IPS DF 4.7 (cell line): ENCODE results near the gene PGPEP1.
"Not testable (repeated sequence)": the region's sequence is repeated elsewhere in the genome, so short reads cannot be mapped to it uniquely, and the experiment has no call there.

ENCODE experiments used
- DNase-seq: peaks from one replicate; pipeline ENCODE4 v3.0.0-alpha.2; 2013; ENCODE audit warnings: low spot score; ENCODE audit errors: extremely low read depth

The PGPEP1 gene

DNA sequence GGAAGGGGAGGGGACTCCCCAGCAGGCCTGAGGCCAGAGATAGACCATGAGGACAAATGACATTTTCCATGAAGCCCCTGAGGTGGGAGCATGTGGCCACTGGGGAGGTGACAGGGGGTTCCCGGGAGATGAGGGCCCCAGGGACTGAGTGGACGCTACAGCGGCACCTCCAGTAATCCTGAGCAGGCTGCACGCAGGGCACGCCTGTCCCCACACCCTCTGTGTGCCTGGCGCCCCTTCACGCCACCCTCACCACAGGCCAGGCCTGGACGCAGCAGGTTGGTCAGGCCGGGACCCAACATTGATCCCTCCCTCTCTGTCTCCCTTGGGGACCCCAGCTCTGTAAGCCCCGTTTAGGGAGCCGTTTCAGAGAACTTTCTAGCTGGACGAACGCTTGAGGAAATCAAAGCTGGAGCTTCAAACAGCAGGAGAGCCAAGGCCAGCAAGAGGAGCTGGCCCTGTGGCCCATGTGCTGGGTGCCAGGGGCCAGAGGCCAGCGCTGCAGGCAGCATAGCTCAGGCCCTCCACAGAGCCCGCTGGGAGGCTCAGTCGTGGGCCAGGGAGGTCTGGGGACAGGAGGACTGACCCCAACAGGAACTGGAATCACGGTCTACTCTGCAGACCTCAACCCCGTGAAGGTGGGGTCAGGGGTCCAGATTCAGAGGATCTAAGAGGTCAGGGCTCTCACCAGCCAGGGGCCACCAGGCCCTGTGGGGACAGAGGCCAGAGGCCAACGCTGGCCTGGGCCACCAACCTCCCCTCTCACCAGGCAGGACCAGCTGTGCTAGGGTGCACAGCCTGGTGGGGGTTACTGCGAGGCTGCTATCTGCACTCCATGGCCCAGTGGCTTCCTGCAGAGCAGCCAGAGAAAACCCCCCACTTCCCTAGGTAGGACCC, 32.1 kb upstream of the PGPEP1 start:
- DNase-seq = no peak

GRCh38 chr19:18308948-18309325, 31.5 kb upstream of the PGPEP1 start:
- DNase-seq = no peak

GRCh38 chr19:18309525-18310064, 30.8 kb upstream of the PGPEP1 start:
- DNase-seq = no peak

- DNase-seq = no peak
Measured at GRCh38 chr19:18310118-18310909, 30.1 kb upstream of the PGPEP1 start.

- DNase-seq = no peak
Measured at GRCh38 chr19:18310966-18311365, 29.4 kb upstream of the PGPEP1 start.

- no peak for DNase-seq
Measured at GRCh38 chr19:18311502-18312091, 28.8 kb upstream of the PGPEP1 start.

DNA sequence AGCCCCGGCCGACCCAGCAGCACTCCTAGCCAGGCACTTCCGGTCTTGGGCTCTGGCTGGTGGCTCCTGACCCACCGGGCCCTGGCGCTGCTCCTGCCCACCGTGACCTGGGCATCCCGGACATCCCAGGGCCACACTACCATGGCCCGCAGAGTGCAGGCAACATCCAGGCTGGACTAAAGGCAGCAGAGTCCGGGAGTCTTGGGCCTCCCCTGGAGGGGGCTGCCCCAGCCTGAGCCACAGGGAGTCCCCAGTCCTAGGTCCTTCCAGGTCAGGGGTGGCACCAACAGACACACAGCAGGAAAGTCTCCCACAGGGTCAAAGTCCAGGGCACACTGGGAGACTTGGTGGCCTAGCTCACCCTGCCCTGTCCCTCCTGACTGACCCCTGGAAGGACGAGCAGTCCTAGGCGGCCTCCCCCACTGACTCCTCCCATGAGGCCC, 28.3 kb upstream of the PGPEP1 start:
- DNase-seq = no peak

- no peak for DNase-seq
Measured at GRCh38 chr19:18313398-18313797, 27.0 kb upstream of the PGPEP1 start.

- DNase-seq = no peak
Measured at GRCh38 chr19:18317961-18318800, 22.2 kb upstream of the PGPEP1 start.

- no peak for DNase-seq
Measured at GRCh38 chr19:18319591-18320135, 20.7 kb upstream of the PGPEP1 start.

DNA sequence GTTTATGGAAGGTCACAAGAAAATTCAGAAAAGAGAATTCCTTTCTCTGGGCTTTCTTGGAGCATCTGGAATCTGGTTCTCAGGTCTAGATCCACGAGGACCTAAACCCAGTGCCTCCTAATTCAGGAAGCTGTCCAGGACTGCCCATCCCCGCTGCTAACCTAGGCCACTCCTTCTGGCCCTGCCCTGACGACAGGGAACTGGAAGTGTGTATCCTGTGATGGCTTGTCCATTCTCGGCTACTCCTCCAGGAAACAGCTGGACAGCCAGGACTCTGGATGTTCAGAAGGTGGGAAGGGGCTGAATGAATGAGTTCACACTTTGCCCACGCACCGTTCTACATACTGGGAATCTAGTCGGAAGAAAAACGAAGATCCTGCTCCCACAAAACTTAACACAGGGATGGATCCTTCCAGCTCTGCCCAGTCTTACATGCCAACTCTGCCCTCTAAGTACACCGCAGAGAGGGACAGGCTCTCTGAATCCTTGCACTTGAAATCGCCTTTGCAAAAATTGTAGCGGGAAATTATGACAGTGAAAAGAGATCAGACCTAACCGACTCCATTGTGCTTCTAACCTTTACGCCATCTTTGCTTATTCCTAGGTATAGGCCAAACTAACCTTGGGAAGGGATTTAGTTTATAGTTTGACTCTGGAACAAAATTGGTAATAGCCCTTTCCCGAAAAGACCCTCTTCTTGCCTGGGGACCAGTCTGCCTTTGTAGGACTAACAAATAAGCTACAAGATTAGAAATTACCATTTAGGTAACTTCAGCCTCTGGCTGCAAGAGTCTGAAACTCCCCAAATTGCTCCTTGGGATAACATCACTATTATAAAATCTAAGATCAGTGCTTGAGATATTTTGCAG, 19.3 kb upstream of the PGPEP1 start:
- no peak for DNase-seq

GRCh38 chr19:18321734-18322102, 18.7 kb upstream of the PGPEP1 start:
- DNase-seq = no peak

DNA sequence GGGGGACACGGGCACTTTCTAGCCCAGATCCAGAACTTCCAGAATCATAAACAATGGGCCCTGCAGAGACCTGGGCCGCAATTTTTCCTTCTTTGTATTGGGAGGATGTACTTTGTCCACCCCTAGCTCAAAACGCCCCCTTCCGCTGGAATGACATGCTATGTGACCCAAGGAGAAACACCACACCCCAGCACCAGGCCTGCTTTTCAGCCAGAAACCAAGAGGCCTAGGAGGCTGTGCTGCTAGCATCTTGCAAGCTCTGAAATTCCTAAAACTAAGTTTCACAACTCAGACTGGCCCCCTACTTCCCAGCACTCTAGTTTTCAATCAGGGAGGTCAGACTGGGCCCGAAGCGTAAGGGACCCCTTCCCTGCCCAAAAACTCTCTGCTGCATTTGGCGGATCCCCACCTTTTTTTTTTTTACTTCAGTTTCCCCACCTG, 18.1 kb upstream of the PGPEP1 start:
- DNase-seq = no peak

- peak; percentile 91 for DNase-seq
Measured at GRCh38 chr19:18322759-18323460, 17.5 kb upstream of the PGPEP1 start, which contains the start of gene LSM4. TSS of gene LSM4 (minus strand) at chr19:18323076. CDS start at chr19:18323020, 56 bp downstream.

DNA sequence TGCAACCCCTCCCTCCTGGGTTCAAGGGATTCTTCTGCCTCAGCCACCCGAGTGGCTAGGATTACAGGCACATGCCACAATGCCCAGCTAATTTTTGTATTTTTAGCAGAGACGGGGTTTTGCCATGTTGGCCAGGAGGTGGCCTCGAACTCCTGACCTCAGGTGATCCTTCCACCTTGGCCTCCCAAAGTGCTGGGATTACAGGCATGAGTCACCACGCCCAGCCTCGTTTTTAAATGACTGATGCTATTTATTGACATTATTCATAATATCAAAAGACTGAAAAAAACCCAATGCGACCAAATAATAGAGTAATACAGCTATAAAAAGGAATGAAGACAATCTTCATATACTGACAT, 16.0 kb upstream of the PGPEP1 start:
- not testable (repeated sequence) for DNase-seq

- no peak for DNase-seq
Measured at GRCh38 chr19:18326772-18327171, 13.6 kb upstream of the PGPEP1 start.

DNA sequence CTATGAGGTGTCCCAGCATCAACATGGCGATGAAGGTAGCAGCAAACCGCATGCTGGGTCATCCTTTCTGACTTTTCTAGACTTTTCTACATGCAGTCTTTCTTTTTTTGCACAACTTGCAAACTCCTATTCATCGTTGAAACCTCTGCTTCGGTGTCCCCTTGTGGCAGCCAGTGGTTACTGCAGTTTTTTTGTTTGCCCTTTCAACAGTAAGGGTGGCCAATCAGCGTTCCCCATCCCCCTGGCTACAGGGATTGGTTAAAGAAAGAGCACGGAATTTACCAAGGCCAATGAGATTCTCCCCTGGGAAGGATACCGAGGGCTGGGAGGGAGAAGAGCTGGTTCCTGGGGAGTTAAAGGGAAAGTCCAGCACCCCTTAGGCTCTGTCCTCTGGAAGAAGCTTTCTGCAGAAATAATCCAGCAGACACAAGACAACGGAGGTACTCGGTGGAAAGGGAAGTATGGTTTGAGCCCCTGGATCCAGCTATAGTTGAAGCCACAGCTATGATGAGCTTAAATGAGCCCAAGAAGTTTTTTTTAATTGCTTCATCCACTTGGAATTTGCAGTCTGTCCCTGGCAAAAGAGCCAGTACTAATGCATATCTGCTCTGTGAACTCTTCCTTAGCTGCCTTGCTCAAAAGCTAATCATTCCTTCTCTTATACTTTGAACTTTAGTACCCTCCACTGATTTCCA, 11.9 kb upstream of the PGPEP1 start:
- DNase-seq = peak; percentile 95

- no peak for DNase-seq
Measured at GRCh38 chr19:18329035-18329376, 11.4 kb upstream of the PGPEP1 start.
